Fibroblast of lung (primary cell): ENCODE measurements around the gene ZNF429.

Experiments
- CTCF ChIP-seq, 2 donors: IDR thresholded peaks in 1 of 2; conservative IDR thresholded peaks in 1 of 2; 1 replicate in 1 of 2; 2 replicates in 1 of 2; pipeline ENCODE4 v1.5.1; 2011 to 2012; ENCODE audit warnings: low read length in 2 of 2, control low read depth in 1 of 2, inconsistent platforms in 1 of 2, low read depth in 1 of 2, mild to moderate bottlenecking in 1 of 2
- EZH2 ChIP-seq: IDR thresholded peaks from 2 replicates; pipeline ENCODE4 v1.5.1; 2012; ENCODE audit warnings: low read length, control low read depth, mild to moderate bottlenecking; ENCODE audit errors: missing control alignments

DNA sequence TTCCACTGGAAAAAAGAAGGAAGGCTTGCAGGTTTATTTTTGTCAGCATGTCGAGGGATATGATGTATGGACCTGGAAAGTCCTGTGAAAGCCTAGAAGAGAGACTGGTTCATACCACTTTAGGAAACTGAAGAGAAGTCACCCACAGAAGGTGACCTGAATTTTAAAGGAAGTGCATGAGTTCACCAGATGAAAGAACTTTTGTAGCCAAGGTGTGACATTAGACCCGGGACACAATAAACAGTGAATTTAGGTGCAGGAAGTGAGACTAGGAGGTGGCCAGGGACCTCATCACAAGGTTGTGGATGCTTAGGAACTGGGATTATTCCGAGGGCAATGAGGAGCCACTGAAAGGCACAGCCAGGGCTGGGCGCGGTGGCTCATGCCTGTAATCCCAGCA lies 79.1 kb downstream of the ZNF429 start:
- TF ChIP-seq CTCF (conservative IDR thresholded peaks at IDR 0.05 in 1 of 2, IDR thresholded peaks at IDR 0.05 in 1 of 2; ENCODE audit: low read depth in 1 of 2, low read length in 2 of 2) (no peak), EZH2 (no peak)
